ENCODE measurements around the gene CTBP2. TPM values are rescaled to one million over a fixed set of nuclear protein-coding genes. Genes with fewer than 3 reads are reported as not detected.
A peak's percentile ranks its signal among the peaks of the same experiment; 100 is the strongest.

CTBP2 gene
- total RNA-seq, 1 donor, result 74.3 TPM

DNA sequence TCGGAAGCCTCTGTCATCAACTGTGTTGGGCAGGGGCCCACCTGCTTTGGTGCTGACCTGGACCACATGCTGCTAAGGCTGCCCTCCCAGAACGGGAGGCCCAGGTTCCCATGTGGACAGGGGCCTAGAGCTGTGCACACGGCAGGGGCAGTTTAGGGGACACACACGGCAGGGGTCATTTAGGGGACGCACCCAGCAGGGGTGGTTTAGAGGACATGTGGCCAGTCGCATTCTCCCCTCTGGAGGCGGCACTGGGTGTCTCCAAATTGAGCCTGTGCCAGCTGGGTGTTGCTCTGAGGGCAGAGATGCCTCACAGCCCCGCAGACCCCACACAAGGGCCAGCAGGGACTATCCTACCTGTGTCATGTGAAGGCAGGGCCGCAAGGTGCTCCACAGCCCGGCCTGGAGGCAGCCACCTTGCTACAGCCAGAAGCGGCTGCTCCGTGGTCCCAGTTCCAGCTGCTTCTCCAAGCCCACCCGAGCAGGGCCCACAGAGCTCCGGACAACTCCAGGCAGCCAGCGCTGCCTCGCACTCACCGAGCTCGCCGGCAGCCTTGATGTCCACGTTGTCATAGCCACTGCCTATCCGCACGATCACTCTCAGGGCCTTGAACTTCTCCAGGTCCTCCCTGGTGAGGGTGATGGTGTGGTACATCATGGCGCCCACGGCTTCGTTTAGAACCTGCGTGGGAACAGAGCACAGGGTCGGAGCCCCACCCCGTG, 157.8 kb downstream of the CTBP2 start:
- DNase-seq (ENCODE audit: low read depth), result no peak
- TF ChIP-seq, protein P1, sequence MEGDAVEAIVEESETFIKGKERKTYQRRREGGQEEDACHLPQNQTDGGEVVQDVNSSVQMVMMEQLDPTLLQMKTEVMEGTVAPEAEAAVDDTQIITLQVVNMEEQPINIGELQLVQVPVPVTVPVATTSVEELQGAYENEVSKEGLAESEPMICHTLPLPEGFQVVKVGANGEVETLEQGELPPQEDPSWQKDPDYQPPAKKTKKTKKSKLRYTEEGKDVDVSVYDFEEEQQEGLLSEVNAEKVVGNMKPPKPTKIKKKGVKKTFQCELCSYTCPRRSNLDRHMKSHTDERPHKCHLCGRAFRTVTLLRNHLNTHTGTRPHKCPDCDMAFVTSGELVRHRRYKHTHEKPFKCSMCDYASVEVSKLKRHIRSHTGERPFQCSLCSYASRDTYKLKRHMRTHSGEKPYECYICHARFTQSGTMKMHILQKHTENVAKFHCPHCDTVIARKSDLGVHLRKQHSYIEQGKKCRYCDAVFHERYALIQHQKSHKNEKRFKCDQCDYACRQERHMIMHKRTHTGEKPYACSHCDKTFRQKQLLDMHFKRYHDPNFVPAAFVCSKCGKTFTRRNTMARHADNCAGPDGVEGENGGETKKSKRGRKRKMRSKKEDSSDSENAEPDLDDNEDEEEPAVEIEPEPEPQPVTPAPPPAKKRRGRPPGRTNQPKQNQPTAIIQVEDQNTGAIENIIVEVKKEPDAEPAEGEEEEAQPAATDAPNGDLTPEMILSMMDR (IDR thresholded peaks at IDR 0.05; ENCODE audit: insufficient read depth, low read depth, low read length), result no peak
- no peak overlapping the region for H3K4me3 ChIP-seq (ENCODE audit: low read depth, low read length)

DNA sequence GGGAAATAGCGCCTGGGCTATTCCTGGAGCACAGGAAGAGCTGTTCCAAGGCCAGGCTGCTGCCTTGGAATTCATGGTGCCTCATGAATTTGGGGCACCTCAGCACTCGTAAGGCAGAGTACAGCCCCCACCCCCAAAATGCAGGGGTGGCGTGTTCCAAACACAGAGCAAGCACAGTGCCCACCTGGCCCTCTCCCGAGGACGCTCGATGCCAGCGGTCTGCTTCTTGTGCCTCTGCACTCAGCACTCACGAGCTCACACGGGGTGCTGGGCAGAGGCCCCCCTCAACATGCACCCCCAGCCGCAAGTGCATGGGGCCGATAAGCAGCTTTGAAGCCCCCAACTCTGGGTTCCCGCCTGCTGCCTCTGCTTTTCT, 158.3 kb downstream of the CTBP2 start:
- no peak overlapping the region for H3K4me3 ChIP-seq (ENCODE audit: low read depth, low read length)
- DNase-seq (ENCODE audit: low read depth), result no peak
- TF ChIP-seq, protein P1 (IDR thresholded peaks at IDR 0.05; ENCODE audit: insufficient read depth, low read depth, low read length), result no peak

DNA sequence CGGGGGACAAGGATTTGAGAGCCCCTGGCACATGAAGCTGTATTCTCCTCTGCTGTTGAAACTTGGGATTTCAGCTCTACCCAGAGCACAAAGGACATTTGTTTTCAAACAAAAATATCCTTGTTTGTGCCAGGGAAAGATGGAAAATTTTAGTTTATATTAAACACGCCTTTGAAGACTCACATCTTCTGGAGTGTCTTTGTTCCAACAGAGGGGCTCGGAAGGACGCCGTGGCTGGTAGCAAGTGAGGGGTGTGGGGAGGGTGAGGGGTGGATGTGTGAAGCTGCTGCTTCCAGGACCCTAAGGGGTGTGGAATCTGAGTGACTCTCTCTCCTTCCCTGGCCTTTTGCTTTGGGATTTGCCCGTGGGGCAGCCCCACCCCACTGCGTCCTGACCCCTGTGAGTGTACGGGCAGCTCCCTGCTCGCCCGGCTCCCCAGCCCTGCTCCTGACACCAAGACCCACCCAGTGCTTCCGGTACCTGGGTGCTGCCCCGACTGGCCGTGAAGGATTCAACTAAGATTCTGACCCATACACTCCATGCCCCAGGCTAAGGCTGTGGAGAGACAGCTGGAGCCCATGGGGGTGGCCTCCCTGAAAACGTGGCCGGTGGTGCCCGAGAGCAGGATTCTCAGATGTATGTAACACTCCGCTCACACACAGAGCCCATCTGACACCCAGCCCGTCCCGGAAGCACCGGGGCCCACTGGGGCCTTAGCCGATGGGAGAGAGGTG, 158.9 kb downstream of the CTBP2 start:
- TF ChIP-seq, protein P1 (IDR thresholded peaks at IDR 0.05; ENCODE audit: insufficient read depth, low read depth, low read length), result no peak
- DNase-seq (ENCODE audit: low read depth), result no peak
- no peak overlapping the region for H3K4me3 ChIP-seq (ENCODE audit: low read depth, low read length)

GRCh38 chr10:125000366-125001312, 159.7 kb downstream of the CTBP2 start:
- peak; percentile 56 for DNase-seq (ENCODE audit: low read depth)
- TF ChIP-seq, protein P1 (IDR thresholded peaks at IDR 0.05; ENCODE audit: insufficient read depth, low read depth, low read length), result peak; percentile 7
- no peak overlapping the region for H3K4me3 ChIP-seq (ENCODE audit: low read depth, low read length)

DNA sequence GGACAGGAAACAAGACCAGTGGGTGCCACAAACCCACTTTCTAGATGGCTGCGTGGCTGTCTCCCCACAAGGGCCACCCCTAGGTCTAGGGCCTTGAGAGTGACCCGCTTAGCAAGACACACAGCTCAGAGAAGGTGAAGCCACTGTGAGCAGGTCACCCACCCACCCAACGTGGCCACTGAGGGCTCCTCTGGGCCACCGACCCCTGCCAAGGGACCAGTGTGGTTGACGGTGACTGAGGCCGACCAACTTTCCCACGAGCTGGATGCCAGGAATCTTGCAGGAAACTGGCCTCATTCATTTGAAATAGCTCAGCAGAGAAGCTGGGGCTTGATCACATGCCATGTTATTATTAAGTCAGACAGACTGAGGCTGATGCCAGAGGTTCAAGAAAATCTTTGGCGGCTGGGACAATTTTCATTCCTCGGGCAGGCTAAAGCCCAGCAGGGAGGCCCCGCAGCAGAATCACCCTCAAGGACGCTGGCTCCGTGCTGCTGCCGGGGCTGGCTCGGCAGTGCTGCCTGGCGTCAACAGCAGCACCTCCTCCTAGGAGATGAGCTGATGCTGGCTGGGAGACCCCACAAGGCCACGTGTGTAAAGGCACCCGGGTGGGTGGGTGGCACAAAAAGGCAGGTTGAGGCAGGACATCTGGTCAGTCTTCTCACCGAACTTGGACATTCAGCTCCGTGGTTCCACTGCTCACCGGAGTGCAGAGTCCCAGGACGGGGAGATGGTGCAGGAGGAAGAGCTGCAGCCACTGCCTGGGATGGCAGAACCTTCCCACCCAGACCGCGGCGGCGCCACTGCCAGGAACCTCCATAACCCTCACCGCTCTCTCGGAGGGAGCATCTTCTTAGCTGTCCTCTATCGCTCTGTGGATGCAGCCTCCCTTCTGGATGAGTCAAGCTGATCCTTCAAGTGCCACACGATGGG, 160.7 kb downstream of the CTBP2 start:
- peak; percentile 72 for DNase-seq (ENCODE audit: low read depth)
- TF ChIP-seq, protein P1 (IDR thresholded peaks at IDR 0.05; ENCODE audit: insufficient read depth, low read depth, low read length), result no peak

More for the DNA sequence above, 160.7 kb downstream of the CTBP2 start:
- no peak overlapping the region for H3K4me3 ChIP-seq (ENCODE audit: low read depth, low read length)
